ENCODE data around the gene KCNAB1. TPM values are rescaled to one million over a fixed set of nuclear protein-coding genes. Genes with fewer than 3 reads are reported as not detected.
A peak's percentile ranks its signal among the peaks of the same experiment; 100 is the strongest.
"Not testable (repeated sequence)": the region's sequence is repeated elsewhere in the genome, so short reads cannot be mapped to it uniquely, and the experiment has no call there.

The KCNAB1 gene
- total RNA-seq, 1 experiment from 2014 or later = not detected

- CTCF ChIA-PET = no interaction called here
These were observed 68.4 kb downstream of the KCNAB1 start for GRCh38 chr3:156188757-156189156.

GRCh38 chr3:156189927-156190326, 69.5 kb downstream of the KCNAB1 start:
- DNase-seq = no peak
- Histone ChIP-seq H3K9me2 (replicated peaks; ENCODE audit: low read length) (no peaks in the 10 kb centered on the region), H3K4me1 (ENCODE audit: insufficient read depth, low read length) (peaks cover 4% of the 10 kb centered on the region; the same call in 1 of the 2 replicates), H3K9ac (ENCODE audit: low read length) (no peak overlapping the region), H3K79me2 (ENCODE audit: low read length) (no peaks in the 10 kb centered on the region), H3F3A (ENCODE audit: low read length, unreplicated experiment) (no peaks in the 10 kb centered on the region), H3K27me3 (ENCODE audit: low read length) (no peaks in the 10 kb centered on the region), H3K9me3 (ENCODE audit: low read length) (no peaks in the 10 kb centered on the region), H2AFZ (ENCODE audit: low read length) (no peak overlapping the region), H4K20me1 (ENCODE audit: low read length) (no peaks in the 10 kb centered on the region), H3K4me3 (ENCODE audit: low read length) (no peak overlapping the region), H3K27ac (ENCODE audit: low read length) (no peak overlapping the region), H3K36me3 (ENCODE audit: low read depth, low read length) (no peaks in the 10 kb centered on the region), H3K4me2 (ENCODE audit: low read length) (no peak overlapping the region)
- intact Hi-C loops (cut with micrococcal nuclease) = loop anchor here (10.0 kb wide), 1 partner anchor 125 kb away; no protein-coding TSS in a partner anchor
- TF ChIP-seq CTCF (conservative IDR thresholded peaks at IDR 0.05; ENCODE audit: low read depth, low read length) (no peak), EZH2phosphoT487 (IDR thresholded peaks at IDR 0.05; ENCODE audit: borderline replicate concordance, low read length) (no peak), EZH2 (IDR thresholded peaks at IDR 0.05; ENCODE audit: low read length, unreplicated experiment) (no peak)
- ChIA-PET POLR2A (ENCODE audit: unreplicated experiment) (no interaction called here), CTCF (no interaction called here)
- no peak for ATAC-seq
- BruUV-seq (replicated peaks) = no TSS peak

More at GRCh38 chr3:156188757-156189156, 68.4 kb downstream of the KCNAB1 start:
- DNase-seq (no peak), ATAC-seq (no peak)
- Histone ChIP-seq H3K4me2 (ENCODE audit: low read length) (no peak overlapping the region), H3F3A (ENCODE audit: low read length, unreplicated experiment) (no peaks in the 10 kb centered on the region), H3K4me1 (ENCODE audit: insufficient read depth, low read length) (peaks cover 4% of the 10 kb centered on the region; the same call in 1 of the 2 replicates), H3K9ac (ENCODE audit: low read length) (no peak overlapping the region), H3K9me3 (ENCODE audit: low read length) (no peaks in the 10 kb centered on the region), H3K4me3 (ENCODE audit: low read length) (no peak overlapping the region), H3K36me3 (ENCODE audit: low read depth, low read length) (no peaks in the 10 kb centered on the region), H3K27me3 (ENCODE audit: low read length) (no peaks in the 10 kb centered on the region), H2AFZ (ENCODE audit: low read length) (no peak overlapping the region), H3K9me2 (replicated peaks; ENCODE audit: low read length) (no peaks in the 10 kb centered on the region), H3K27ac (ENCODE audit: low read length) (no peak overlapping the region), H4K20me1 (ENCODE audit: low read length) (no peaks in the 10 kb centered on the region), H3K79me2 (ENCODE audit: low read length) (no peaks in the 10 kb centered on the region)
- no peak for TF ChIP-seq EZH2phosphoT487 (IDR thresholded peaks at IDR 0.05; ENCODE audit: borderline replicate concordance, low read length)
- no peak for TF ChIP-seq EZH2 (IDR thresholded peaks at IDR 0.05; ENCODE audit: low read length, unreplicated experiment)
- no peak for TF ChIP-seq CTCF (conservative IDR thresholded peaks at IDR 0.05; ENCODE audit: low read depth, low read length)
- no TSS peak for BruUV-seq (replicated peaks)
- POLR2A ChIA-PET (ENCODE audit: unreplicated experiment) = no interaction called here
- intact Hi-C loops (cut with micrococcal nuclease) = no loop called here

GRCh38 chr3:156194945-156195344, 74.6 kb downstream of the KCNAB1 start:
- H3K4me2 ChIP-seq (ENCODE audit: low read length); BruUV-seq (replicated peaks); DNase-seq; H3K9ac ChIP-seq (ENCODE audit: low read length); H3K79me2 ChIP-seq (ENCODE audit: low read length); H3K4me3 ChIP-seq (ENCODE audit: low read length); CTCF ChIA-PET; H3K27me3 ChIP-seq (ENCODE audit: low read length); H2AFZ ChIP-seq (ENCODE audit: low read length); POLR2A ChIA-PET (ENCODE audit: unreplicated experiment); H3K4me1 ChIP-seq (ENCODE audit: insufficient read depth, low read length); H3F3A ChIP-seq (ENCODE audit: low read length, unreplicated experiment); H3K36me3 ChIP-seq (ENCODE audit: low read depth, low read length); ATAC-seq; H3K27ac ChIP-seq (ENCODE audit: low read length); H3K9me3 ChIP-seq (ENCODE audit: low read length); H4K20me1 ChIP-seq (ENCODE audit: low read length); H3K9me2 ChIP-seq (replicated peaks; ENCODE audit: low read length): not testable (repeated sequence)
- intact Hi-C loops (cut with micrococcal nuclease) = loop anchor here (10.0 kb wide), 1 partner anchor 120 kb away; no protein-coding TSS in a partner anchor

- H3K9me3 ChIP-seq (ENCODE audit: low read length); H3F3A ChIP-seq (ENCODE audit: low read length, unreplicated experiment); H2AFZ ChIP-seq (ENCODE audit: low read length); H3K4me1 ChIP-seq (ENCODE audit: insufficient read depth, low read length); POLR2A ChIA-PET (ENCODE audit: unreplicated experiment); H3K27me3 ChIP-seq (ENCODE audit: low read length); BruUV-seq (replicated peaks); H3K79me2 ChIP-seq (ENCODE audit: low read length); H3K4me3 ChIP-seq (ENCODE audit: low read length); H3K9me2 ChIP-seq (replicated peaks; ENCODE audit: low read length); H3K9ac ChIP-seq (ENCODE audit: low read length); CTCF ChIA-PET; H4K20me1 ChIP-seq (ENCODE audit: low read length); H3K36me3 ChIP-seq (ENCODE audit: low read depth, low read length); H3K4me2 ChIP-seq (ENCODE audit: low read length); ATAC-seq: not testable (repeated sequence)
- DNase-seq = peak; percentile 58
- peak overlapping the region; percentile 16; the same call in 1 of the 2 replicates for H3K27ac ChIP-seq (ENCODE audit: low read length)
- intact Hi-C loops (cut with micrococcal nuclease) = loop anchor here (10.0 kb wide), 1 partner anchor 118 kb away; no protein-coding TSS in a partner anchor
These were observed 76.8 kb downstream of the KCNAB1 start for GRCh38 chr3:156197152-156197551.

Data from PC-3 (cell line).